HepG2 (cell line): ENCODE results near the gene AHSP. TPM values are rescaled to one million over a fixed set of nuclear protein-coding genes. Genes with fewer than 3 reads are reported as not detected.

Experiments
- FOXM1 ChIP-seq: sonication (generic); formaldehyde crosslinking; IDR thresholded peaks from 2 replicates; pipeline ENCODE4 v1.5.0; 2020; ENCODE audit warnings: missing genetic modification reagents
- HHEX ChIP-seq: IDR thresholded peaks from 2 replicates; pipeline ENCODE4 v1.6.1; 2016; ENCODE audit warnings: control low read depth
- HNF1A ChIP-seq, 2 experiments: sonication (generic) in 1 of 2; formaldehyde crosslinking in 1 of 2; IDR thresholded peaks; 2 replicates each; pipeline versions ENCODE4 v1.4.0 to v1.6.1; 2016 to 2020; ENCODE audit warnings: borderline replicate concordance in 1 of 2, low read depth in 1 of 2, mild to moderate bottlenecking in 1 of 2, missing genetic modification reagents in 1 of 2
- LRRFIP1 ChIP-seq: sonication (generic); formaldehyde crosslinking; conservative IDR thresholded peaks from 2 replicates; pipeline ENCODE4 v1.4.0; 2020; ENCODE audit warnings: missing genetic modification reagents
- PAWR ChIP-seq: sonication (generic); formaldehyde crosslinking; IDR thresholded peaks from 2 replicates; pipeline ENCODE4 v1.4.0; 2020; ENCODE audit warnings: missing genetic modification reagents, mild to moderate bottlenecking, borderline replicate concordance
- RBM22 ChIP-seq: fragments of 200-400 bp; formaldehyde crosslinking; optimal IDR thresholded peaks from 2 replicates; pipeline ENCODE3; 2017; ENCODE audit warnings: mild to moderate bottlenecking, low read length, moderate library complexity
- SETDB1 ChIP-seq: sonication (generic); formaldehyde crosslinking; IDR thresholded peaks from 2 replicates; pipeline ENCODE4 v1.5.1; 2020; ENCODE audit warnings: missing genetic modification reagents, mild to moderate bottlenecking, borderline replicate concordance
- SP2 ChIP-seq: sonication (generic); formaldehyde crosslinking; IDR thresholded peaks from 2 replicates; pipeline ENCODE4 v1.5.1; 2020; ENCODE audit warnings: mild to moderate bottlenecking, missing genetic modification reagents
- ZC3H4 ChIP-seq: sonication (generic); formaldehyde crosslinking; IDR thresholded peaks from 2 replicates; pipeline ENCODE4 v1.4.0; 2020; ENCODE audit warnings: missing genetic modification reagents, borderline replicate concordance
- ZNF12 ChIP-seq: sonication (generic); formaldehyde crosslinking; IDR thresholded peaks from 2 replicates; pipeline ENCODE4 v1.5.0; 2020; ENCODE audit warnings: missing genetic modification reagents
- ZNF230 ChIP-seq: sonication (generic); formaldehyde crosslinking; IDR thresholded peaks from 2 replicates; pipeline ENCODE4 v1.4.0; 2020; ENCODE audit warnings: mild to moderate bottlenecking, missing genetic modification reagents
- ZNF264 ChIP-seq: sonication (generic); formaldehyde crosslinking; IDR thresholded peaks from 2 replicates; pipeline ENCODE4 v1.4.0; 2020; ENCODE audit warnings: missing genetic modification reagents
- ZNF441 ChIP-seq: sonication (generic); formaldehyde crosslinking; IDR thresholded peaks from 2 replicates; pipeline ENCODE4 v1.7.0; 2021; ENCODE audit warnings: missing genetic modification reagents, borderline replicate concordance
- ZNF549 ChIP-seq: sonication (generic); formaldehyde crosslinking; IDR thresholded peaks from 2 replicates; pipeline ENCODE4 v1.5.0; 2020; ENCODE audit warnings: missing genetic modification reagents
- ZNF660 ChIP-seq: sonication (generic); formaldehyde crosslinking; IDR thresholded peaks from 2 replicates; pipeline ENCODE4 v1.5.1; 2020; ENCODE audit warnings: mild to moderate bottlenecking, low read depth, missing genetic modification reagents, borderline replicate concordance
- ZNF687 ChIP-seq: sonication (generic); formaldehyde crosslinking; IDR thresholded peaks from 2 replicates; pipeline ENCODE4 v1.5.1; 2020; ENCODE audit warnings: mild to moderate bottlenecking, missing genetic modification reagents, moderate library complexity
- ZNF781 ChIP-seq: sonication (generic); formaldehyde crosslinking; IDR thresholded peaks from 2 replicates; pipeline ENCODE4 v1.5.1; 2020; ENCODE audit warnings: borderline replicate concordance, mild to moderate bottlenecking, missing genetic modification reagents; ENCODE audit errors: not compliant biosample characterization
- ZSCAN25 ChIP-seq: sonication (generic); formaldehyde crosslinking; IDR thresholded peaks from 2 replicates; pipeline ENCODE4 v1.8.0; 2022; ENCODE audit warnings: mild to moderate bottlenecking, missing genetic modification reagents
- polyA plus RNA-seq, 8 experiments: library from polyadenylated mRNA; depleted of rRNA in 3 of 8; stranded (reverse) in 7 of 8; unstranded in 1 of 8; fragments of >200 nt; fragmentation: Illumina TruSeq in 4 of 8; extraction: Trizol in 4 of 8; gene quantifications; 2 replicates each; pipeline versions ENCODE4 v1.2.1 to v1.2.3, GENCODE V29; 2011 to 2016; ENCODE audit warnings: low read depth in 4 of 8, missing spikeins in 1 of 8, mixed read lengths in 1 of 8; ENCODE audit not compliant: insufficient read depth in 1 of 8
- total RNA-seq, 5 experiments: library from RNA; depleted of rRNA; stranded (reverse); fragments of >200 nt; fragmentation: Illumina TruSeq; extraction: Trizol; gene quantifications; 2 replicates each; pipeline ENCODE4 v1.2.3, GENCODE V29; 2016; ENCODE audit warnings: low read depth in 1 of 5

The AHSP gene
- total and polyA plus RNA-seq, 2 of the 13 experiments (the other 11 are each of a cell fraction or from before 2014, with no cell fraction given): not detected

GRCh38 chr16:31507929-31508705 is 19.6 kb upstream of the AHSP start, which contains the start of gene RUSF1 (continued):
- peak; percentile 96 for TF ChIP-seq ZNF687 (CRISPR knock-in tag)
- TF ChIP-seq HNF1A (IDR thresholded peaks at IDR 0.05; ENCODE audit: low read depth): peak; percentile 14; the same call in 1 of the 2 replicates
- TF ChIP-seq HNF1A (CRISPR knock-in tag; IDR thresholded peaks at IDR 0.05; ENCODE audit: borderline replicate concordance): peak; percentile 87
- TF ChIP-seq ZC3H4 (CRISPR knock-in tag): no peak; the same call in 1 of the 2 replicates
- TF ChIP-seq ZNF264: peak; percentile 50; the same call in 1 of the 2 replicates
- TF ChIP-seq ZNF230 (CRISPR knock-in tag): peak; percentile 94
- TF ChIP-seq SP2 (CRISPR knock-in tag): peak; percentile 48
- TF ChIP-seq ZSCAN25 (CRISPR knock-in tag): no peak; the same call in none of the 2 replicates
- peak; percentile 82 for TF ChIP-seq ZNF441 (CRISPR knock-in tag)
- TF ChIP-seq SETDB1: peak; percentile 18; the same call in 1 of the 2 replicates
- peak; percentile 62; the same call in 1 of the 2 replicates for TF ChIP-seq PAWR (CRISPR knock-in tag)
- TF ChIP-seq ZNF549 (CRISPR knock-in tag): no peak
- no peak for TF ChIP-seq RBM22
- no peak; the same call in 1 of the 2 replicates for TF ChIP-seq ZNF660
- no peak for TF ChIP-seq HHEX (CRISPR knock-in tag)
- TF ChIP-seq ZNF12 (CRISPR knock-in tag): peak; percentile 71; the same call in 1 of the 2 replicates
- TF ChIP-seq FOXM1 (CRISPR knock-in tag): no peak
- TF ChIP-seq ZNF781 (CRISPR knock-in tag): peak; percentile 94
- TF ChIP-seq LRRFIP1 (CRISPR knock-in tag): peak; percentile 89; the same call in 1 of the 2 replicates
